H1 (cell line): Measurements from ENCODE around the gene TEX51. TPM values are rescaled to one million over a fixed set of nuclear protein-coding genes. Genes with fewer than 3 reads are reported as not detected.

Source experiments
- CTCF ChIA-PET: fragments of 300-600 bp; sonication (Branson Sonifier 250); formaldehyde crosslinking; loops from one replicate; lab custom pipeline; 2021; ENCODE audit not compliant: partially characterized antibody; lab: Charles Lee
- POLR2A ChIA-PET: fragments of 300-600 bp; sonication (Branson Sonifier 250); formaldehyde crosslinking; loops from one replicate; lab custom pipeline; 2021; ENCODE audit warnings: inconsistent platforms; ENCODE audit not compliant: partially characterized antibody; lab: Charles Lee
- DNase-seq, 2 experiments: peaks; one replicate each; pipeline versions ENCODE4 v3.0.0 to v3.0.0-alpha.2; 2010 to 2022; ENCODE audit warnings: low spot score in 2 of 2, low read depth in 1 of 2, mixed read lengths in 1 of 2
- FAIRE-seq: peaks from 2 replicates; lab custom pipeline; 2011; peaks lifted over from hg19 to GRCh38; lab: Jason Lieb, UNC
- H2AFZ ChIP-seq: 2 replicates; pipeline ENCODE4 v1.8.1; 2012; ENCODE audit warnings: low read length, inconsistent platforms
- H2AK5ac ChIP-seq: 2 replicates; pipeline ENCODE4 v1.6.1; 2013; ENCODE audit warnings: low read depth, low read length
- H2BK120ac ChIP-seq: replicated peaks from 2 replicates; pipeline ENCODE3; 2013; ENCODE audit warnings: low read depth, low read length, inconsistent platforms
- H2BK12ac ChIP-seq: 2 replicates; pipeline ENCODE4 v1.6.1; 2013; ENCODE audit warnings: low read depth, low read length
- H2BK15ac ChIP-seq: 2 replicates; pipeline ENCODE4 v1.6.1; 2013; ENCODE audit warnings: low read length
- H2BK20ac ChIP-seq: 2 replicates; pipeline ENCODE4 v1.6.1; 2013; ENCODE audit warnings: low read length
- H2BK5ac ChIP-seq: 2 replicates; pipeline ENCODE4 v1.6.1; 2013; ENCODE audit warnings: low read depth, low read length
- H3K14ac ChIP-seq: 2 replicates; pipeline ENCODE4 v1.6.1; 2013; ENCODE audit warnings: inconsistent platforms; ENCODE audit not compliant: insufficient read length
- H3K18ac ChIP-seq: 2 replicates; pipeline ENCODE4 v1.6.1; 2013; ENCODE audit warnings: low read length; ENCODE audit errors: extremely low read depth
- H3K23ac ChIP-seq: 2 replicates; pipeline ENCODE4 v1.6.1; 2013; ENCODE audit warnings: inconsistent platforms; ENCODE audit not compliant: insufficient read length
- H3K23me2 ChIP-seq: 2 replicates; pipeline ENCODE4 v1.6.1; 2013; ENCODE audit warnings: low read depth, low read length
- H3K27ac ChIP-seq: 2 replicates; pipeline ENCODE4 v1.6.1; 2011; ENCODE audit warnings: low read depth, low read length, inconsistent platforms
- H3K27me3 ChIP-seq, 4 experiments: replicated peaks in 1 of 4; 1 replicate in 1 of 4; 2 replicates in 3 of 4; pipeline versions ENCODE4 v1.6.1 to v1.8.1; 2011 to 2013; ENCODE audit warnings: low read length in 3 of 4, mild to moderate bottlenecking in 3 of 4, inconsistent platforms in 2 of 4, mixed read lengths in 2 of 4, moderate library complexity in 1 of 4; ENCODE audit not compliant: control insufficient read depth in 3 of 4, insufficient read depth in 3 of 4; ENCODE audit errors: extremely low read depth in 1 of 4
- H3K36me3 ChIP-seq, 4 experiments: 2 replicates each; pipeline versions ENCODE4 v1.6.1 to v1.8.1; 2011 to 2013; ENCODE audit warnings: mild to moderate bottlenecking in 4 of 4, low read length in 3 of 4, moderate library complexity in 2 of 4, control low read depth in 1 of 4, inconsistent platforms in 1 of 4; ENCODE audit not compliant: insufficient read depth in 4 of 4, control insufficient read depth in 2 of 4
- H3K4ac ChIP-seq: replicated peaks from 2 replicates; pipeline ENCODE3; 2013; ENCODE audit warnings: low read length, low read depth, mixed read lengths, inconsistent platforms; ENCODE audit not compliant: insufficient read length
- H3K4me1 ChIP-seq, 4 experiments: replicated peaks in 1 of 4; 1 replicate in 1 of 4; 2 replicates in 3 of 4; pipeline versions ENCODE4 v1.6.1 to v1.8.1; 2011 to 2013; ENCODE audit warnings: low read length in 3 of 4, inconsistent platforms in 2 of 4, mixed read lengths in 1 of 4; ENCODE audit not compliant: insufficient read depth in 4 of 4, control insufficient read depth in 3 of 4
- H3K4me2 ChIP-seq, 2 experiments: 2 replicates each; pipeline versions ENCODE4 v1.6.1 to v1.8.1; 2011 to 2013; ENCODE audit warnings: low read depth in 2 of 2, low read length in 2 of 2, control low read depth in 1 of 2, inconsistent platforms in 1 of 2, mild to moderate bottlenecking in 1 of 2; ENCODE audit not compliant: insufficient read depth in 1 of 2
- H3K4me3 ChIP-seq, 4 experiments: fragments of 200-600, 300-600 bp in 1 of 4; sonication (generic), shearing (Covaris generic), sonication (Bioruptor Twin) in 1 of 4; 2 replicates each; pipeline versions ENCODE4 v1.5.1 to v1.8.1; 2011 to 2016; ENCODE audit warnings: low read length in 4 of 4, low read depth in 3 of 4, control low read depth in 2 of 4, inconsistent platforms in 2 of 4, mild to moderate bottlenecking in 2 of 4, mixed read lengths in 1 of 4, moderate library complexity in 1 of 4; ENCODE audit not compliant: insufficient read depth in 2 of 4; ENCODE audit errors: extremely low read depth in 1 of 4
- H3K56ac ChIP-seq: replicated peaks from 2 replicates; pipeline ENCODE3; 2013; ENCODE audit warnings: low read depth, mild to moderate bottlenecking, mixed read lengths, low read length, inconsistent platforms; ENCODE audit not compliant: insufficient read length
- H3K79me1 ChIP-seq: 2 replicates; pipeline ENCODE4 v1.6.1; 2013; ENCODE audit warnings: low read depth, low read length, control low read depth
- H3K79me2 ChIP-seq, 2 experiments: 2 replicates each; pipeline versions ENCODE4 v1.6.1 to v1.8.1; 2012 to 2013; ENCODE audit warnings: low read length in 2 of 2, mild to moderate bottlenecking in 2 of 2, inconsistent platforms in 1 of 2; ENCODE audit not compliant: insufficient read depth in 2 of 2, control insufficient read depth in 1 of 2
- H3K9ac ChIP-seq, 4 experiments: replicated peaks in 1 of 4; 1 replicate in 1 of 4; 2 replicates in 3 of 4; pipeline versions ENCODE4 v1.6.1 to v1.8.1; 2011 to 2013; ENCODE audit warnings: low read depth in 3 of 4, low read length in 3 of 4, control low read depth in 2 of 4, mild to moderate bottlenecking in 2 of 4, moderate library complexity in 2 of 4, inconsistent platforms in 1 of 4; ENCODE audit errors: extremely low read depth in 1 of 4
- H3K9me3 ChIP-seq, 2 experiments: 2 replicates each; pipeline versions ENCODE4 v1.6.1 to v1.8.1; 2012 to 2013; ENCODE audit warnings: mild to moderate bottlenecking in 2 of 2, moderate library complexity in 2 of 2, control low read depth in 1 of 2, inconsistent platforms in 1 of 2, low read depth in 1 of 2, low read length in 1 of 2, mixed read lengths in 1 of 2; ENCODE audit not compliant: insufficient read depth in 2 of 2
- H4K20me1 ChIP-seq, 2 experiments: replicated peaks in 1 of 2; 2 replicates each; pipeline versions ENCODE3 to v1.8.1; 2011 to 2013; ENCODE audit warnings: inconsistent platforms in 2 of 2, low read length in 2 of 2, mild to moderate bottlenecking in 1 of 2; ENCODE audit not compliant: insufficient read depth in 2 of 2, control insufficient read depth in 1 of 2
- H4K5ac ChIP-seq: 2 replicates; pipeline ENCODE4 v1.6.1; 2013; ENCODE audit warnings: low read length, low read depth, mixed read lengths, inconsistent platforms; ENCODE audit not compliant: insufficient read length
- H4K8ac ChIP-seq: 2 replicates; pipeline ENCODE4 v1.8.0; 2013; ENCODE audit warnings: mild to moderate bottlenecking, moderate library complexity, low read length, inconsistent platforms; ENCODE audit not compliant: insufficient read depth; ENCODE audit errors: extremely low read depth
- H4K91ac ChIP-seq: replicated peaks from 2 replicates; pipeline ENCODE3; 2013; ENCODE audit warnings: low read length, mixed read lengths, inconsistent platforms; ENCODE audit not compliant: insufficient read length
- ASH2L ChIP-seq: fragments of 200-600, 300-600 bp; sonication (generic); IDR thresholded peaks from one replicate; pipeline ENCODE4 v1.7.1; 2017; ENCODE audit warnings: low read length
- CEBPB ChIP-seq: IDR thresholded peaks from 2 replicates; pipeline ENCODE4 v1.6.1; 2012; ENCODE audit warnings: low read depth, low read length
- CHD1 ChIP-seq: IDR thresholded peaks from 2 replicates; pipeline ENCODE4 v1.6.1; 2012; ENCODE audit warnings: low read depth, low read length, improper control_type of control experiment
- CTBP2 ChIP-seq: IDR thresholded peaks from 2 replicates; pipeline ENCODE4 v1.7.0; 2011; ENCODE audit warnings: borderline replicate concordance, mild to moderate bottlenecking, moderate library complexity, mixed read lengths, low read length; ENCODE audit not compliant: insufficient read depth, insufficient read length
- EP300 ChIP-seq, 2 experiments: IDR thresholded peaks; 1 replicate in 1 of 2; 2 replicates in 1 of 2; pipeline ENCODE4 v1.6.1; 2011 to 2012; ENCODE audit warnings: low read depth in 2 of 2, low read length in 2 of 2, mild to moderate bottlenecking in 2 of 2, borderline replicate concordance in 1 of 2, inconsistent platforms in 1 of 2, moderate library complexity in 1 of 2
- FOSL1 ChIP-seq: IDR thresholded peaks from 2 replicates; pipeline ENCODE4 v1.6.1; 2011; ENCODE audit warnings: mild to moderate bottlenecking, low read depth, low read length, moderate library complexity; ENCODE audit not compliant: insufficient read depth
- GTF2F1 ChIP-seq: IDR thresholded peaks from 2 replicates; pipeline ENCODE4 v1.6.1; 2012; ENCODE audit warnings: low read depth, low read length, improper control_type of control experiment, borderline replicate concordance
- KDM4A ChIP-seq: IDR thresholded peaks from one replicate; pipeline ENCODE4 v1.7.1; 2012; ENCODE audit warnings: low read depth, mild to moderate bottlenecking, moderate library complexity, low read length, inconsistent platforms; ENCODE audit not compliant: severe bottlenecking
- SP1 ChIP-seq: IDR thresholded peaks from 2 replicates; pipeline ENCODE4 v1.6.1; 2011; ENCODE audit warnings: low read depth, low read length
- TAF1 ChIP-seq: IDR thresholded peaks from 2 replicates; pipeline ENCODE4 v1.6.1; 2011; ENCODE audit warnings: mild to moderate bottlenecking, low read depth, low read length
- TBP ChIP-seq: IDR thresholded peaks from 2 replicates; pipeline ENCODE4 v1.6.1; 2011; ENCODE audit warnings: low read depth, low read length, improper control_type of control experiment
- WGBS, 2 experiments: shearing (Covaris generic) in 1 of 2; methylation state at CpG; one replicate each; pipeline versions ENCODE4 v1.1.6 to v1.1.7; 2013 to 2015; ENCODE audit warnings: low lambda C conversion rate in 2 of 2, mixed read lengths in 2 of 2, inconsistent platforms in 1 of 2, low coverage in 1 of 2, missing lambda C conversion rate in 1 of 2; ENCODE audit not compliant: insufficient replicate concordance in 2 of 2, insufficient coverage in 1 of 2, insufficient read length in 1 of 2; ENCODE audit errors: extremely low coverage in 1 of 2, missing lambda C conversion rate in 1 of 2; 5-methylcytosine and 5-hydroxymethylcytosine counted together
- polyA plus RNA-seq, 7 experiments: library from polyadenylated mRNA; depleted of rRNA in 3 of 7; stranded (reverse) in 5 of 7; unstranded in 2 of 7; fragments of >200 nt in 5 of 7; fragments of 200-250 nt in 2 of 7; gene quantifications; 1 replicate in 5 of 7; 2 replicates in 1 of 7; 4 replicates in 1 of 7; pipeline versions ENCODE4 v1.2.1 to v1.2.3, GENCODE V29; 2011 to 2013; ENCODE audit warnings: missing spikeins in 2 of 7, mixed read lengths in 2 of 7
- total RNA-seq: library from RNA; stranded (reverse); fragmentation: NEBNext Ultra II Directional; extraction: Animal tissue kit (Norgen Biotek cat#: 25700); gene quantifications from 2 replicates; pipeline ENCODE4 v1.2.1, GENCODE V29; 2021
- TF ChIP-seq, protein P1 (sequence below): IDR thresholded peaks from 2 replicates; pipeline ENCODE4 v1.6.1; 2012; ENCODE audit warnings: inconsistent platforms
- TF ChIP-seq, protein P2 (sequence below): IDR thresholded peaks from 2 replicates; pipeline ENCODE4 v1.6.1; 2012; ENCODE audit warnings: inconsistent platforms

TEX51 gene
- total and polyA plus RNA-seq, 2 of the 8 experiments (the other 6 are each of a cell fraction or from before 2014, with no cell fraction given) = not detected

DNA sequence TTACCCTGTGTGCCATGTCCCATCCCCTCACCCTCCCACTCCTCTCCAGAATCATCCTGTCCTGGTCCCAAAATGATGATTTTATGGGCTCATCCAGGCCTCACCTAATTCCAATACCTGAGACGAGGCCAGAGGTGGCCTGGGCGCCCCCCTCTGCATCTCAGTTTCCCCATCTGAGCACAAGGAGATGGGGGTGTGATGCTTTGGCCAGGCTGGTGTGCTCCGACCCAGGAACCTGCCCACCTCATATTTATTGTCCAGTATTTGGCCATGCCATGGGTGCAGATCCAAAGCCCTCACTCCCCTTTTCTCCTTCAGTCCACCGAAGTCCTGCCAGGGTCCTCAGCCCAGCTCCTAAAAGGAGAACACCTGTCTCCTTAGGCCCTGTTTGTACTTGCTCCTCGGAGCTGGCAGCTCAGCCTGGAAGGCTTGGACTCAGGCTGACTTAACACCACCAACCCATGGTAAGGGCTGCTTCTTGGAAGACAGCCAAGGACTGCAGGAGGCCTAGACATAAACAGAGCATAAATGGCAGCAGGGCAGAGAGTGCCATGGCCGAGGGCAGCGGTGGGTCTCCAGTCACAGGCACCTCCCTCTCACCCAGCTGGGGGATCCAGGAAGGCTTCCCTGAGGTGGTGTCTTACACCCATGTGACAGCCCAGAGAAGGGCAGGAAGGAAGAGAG, 3.6 kb downstream of the TEX51 start:
- Histone ChIP-seq H3K9ac (no peak overlapping the region), H2BK15ac (no peak overlapping the region), H3K56ac (no peak overlapping the region), H2AK5ac (0 out of 2 replicates have a peak overlapping the region, but pooled peaks have one; percentile 24), H4K91ac (no peak overlapping the region), H3K18ac (no peak overlapping the region), H2BK12ac (no peak overlapping the region), H3K4me2 (no peak overlapping the region), H3K14ac (no peak overlapping the region), H3K4ac (no peak overlapping the region), H2BK5ac (no peak overlapping the region), H4K5ac (no peak overlapping the region), H2BK120ac (no peak overlapping the region), H3K23ac (no peak overlapping the region), H3K4me1 (no peaks in the 10 kb centered on the region), H3K4me3 (no peak overlapping the region), H3K79me1 (no peaks in the 10 kb centered on the region), H3K27ac (no peak overlapping the region), H3K27me3 (no peaks in the 10 kb centered on the region), H3K79me2 (no peaks in the 10 kb centered on the region), H4K8ac (no peak overlapping the region), H2AFZ (no peak overlapping the region), H3K36me3 (no peaks in the 10 kb centered on the region), H4K20me1 (no peaks in the 10 kb centered on the region), H3K9me3 (peaks cover 2% of the 10 kb centered on the region in 2 experiments; a peak in 1 of 4 replicates), H3K23me2 (no peaks in the 10 kb centered on the region), H2BK20ac (no peak overlapping the region)
- WGBS, 2 experiments = 91% methylated on average over 7 of the region's 7 CpGs; no CpG with 5 or more reads in 1 of the 2 experiments
- no peak for DNase-seq
- ChIA-PET CTCF (no interaction called here), POLR2A (no interaction called here)
- FAIRE-seq = no peak
- no peak for TF ChIP-seq CHD1
- TF ChIP-seq CTBP2 = no peak
- TF ChIP-seq, protein P1, sequence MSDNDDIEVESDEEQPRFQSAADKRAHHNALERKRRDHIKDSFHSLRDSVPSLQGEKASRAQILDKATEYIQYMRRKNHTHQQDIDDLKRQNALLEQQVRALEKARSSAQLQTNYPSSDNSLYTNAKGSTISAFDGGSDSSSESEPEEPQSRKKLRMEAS = no peak
- no peak for TF ChIP-seq TBP
- TF ChIP-seq CEBPB = no peak
- TF ChIP-seq, protein P2, sequence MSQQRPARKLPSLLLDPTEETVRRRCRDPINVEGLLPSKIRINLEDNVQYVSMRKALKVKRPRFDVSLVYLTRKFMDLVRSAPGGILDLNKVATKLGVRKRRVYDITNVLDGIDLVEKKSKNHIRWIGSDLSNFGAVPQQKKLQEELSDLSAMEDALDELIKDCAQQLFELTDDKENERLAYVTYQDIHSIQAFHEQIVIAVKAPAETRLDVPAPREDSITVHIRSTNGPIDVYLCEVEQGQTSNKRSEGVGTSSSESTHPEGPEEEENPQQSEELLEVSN = no peak
- no peak for TF ChIP-seq TAF1
- no peak for TF ChIP-seq GTF2F1
- no peak for TF ChIP-seq ASH2L
- no peak for TF ChIP-seq FOSL1
- TF ChIP-seq EP300 (IDR thresholded peaks at IDR 0.05; ENCODE audit: borderline replicate concordance in 1 of 2, low read depth in 2 of 2, low read length in 2 of 2) = no peak
- no peak for TF ChIP-seq SP1
- no peak for TF ChIP-seq KDM4A
